Stimulated activated CD8-positive, alpha-beta memory T cell treated with anti-CD3 and anti-CD28 coated beads, Interleukin-12 subunit alpha, Interleukin-12 subunit beta, amount 100 ng/mL, for 4 hours (primary cell): Measurements from ENCODE around the gene B4GALT7.
"Not testable (repeated sequence)": the region's sequence is repeated elsewhere in the genome, so short reads cannot be mapped to it uniquely, and the experiment has no call there.

ENCODE experiments used
- DNase-seq: peaks from one replicate; pipeline ENCODE4 v3.0.0-alpha.2; 2020; ENCODE audit warnings: low read depth

The B4GALT7 gene

GRCh38 chr5:177599731-177600507, at the start of gene B4GALT7:
B4GALT7 (plus strand) TSS chr5:177600132; CDS start chr5:177600211, 79 bp downstream.
- peak; percentile 82 for DNase-seq

GRCh38 chr5:177552839-177553455, 47.0 kb upstream of the B4GALT7 start:
- DNase-seq, result no peak

GRCh38 chr5:177553671-177554429, 46.1 kb upstream of the B4GALT7 start:
- DNase-seq, result peak; percentile 27

GRCh38 chr5:177554474-177555111, 45.3 kb upstream of the B4GALT7 start, which contains the start of gene FAM193B:
FAM193B (minus strand) TSS chr5:177554563; CDS start chr5:177554458, 105 bp downstream.
- DNase-seq, result peak; percentile 89

GRCh38 chr5:177555228-177555627, 44.7 kb upstream of the B4GALT7 start:
- no peak for DNase-seq

GRCh38 chr5:177555665-177556064, 44.3 kb upstream of the B4GALT7 start:
- no peak for DNase-seq

DNA sequence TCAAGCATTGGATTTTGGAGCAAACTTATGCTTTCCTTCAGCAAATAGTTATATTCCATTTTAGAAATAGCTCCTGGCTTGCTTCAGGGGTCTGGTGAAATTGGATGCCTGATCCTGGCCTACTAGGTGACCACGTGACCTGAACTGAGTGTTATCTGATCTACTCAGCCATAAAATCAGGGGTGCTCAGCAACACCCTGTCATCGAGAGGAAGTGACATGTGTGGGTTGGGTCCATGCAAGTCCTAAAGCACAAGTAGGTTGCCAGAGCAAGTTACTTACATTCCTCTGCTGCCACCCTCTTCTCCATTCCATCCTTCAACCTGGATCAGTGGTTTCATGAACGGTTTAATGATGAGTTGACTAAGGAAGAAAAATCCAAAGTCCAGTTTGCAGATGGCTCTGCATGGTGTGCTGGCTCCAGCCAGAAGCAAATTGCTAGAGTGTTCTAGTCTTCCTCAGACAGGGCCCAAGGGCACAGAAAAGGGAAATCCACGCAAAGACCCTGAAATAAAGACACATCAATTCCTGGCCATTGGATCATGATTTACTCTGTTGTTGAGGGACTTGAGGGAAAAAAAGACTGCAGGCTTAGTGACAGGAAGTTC, 42.8 kb upstream of the B4GALT7 start:
- DNase-seq, result no peak

- DNase-seq, result no peak
These were observed 42.1 kb upstream of the B4GALT7 start for GRCh38 chr5:177557796-177558195.

- not testable (repeated sequence) for DNase-seq
These were observed 40.4 kb upstream of the B4GALT7 start for GRCh38 chr5:177559446-177559941.

- DNase-seq, result no peak
These were observed 34.9 kb upstream of the B4GALT7 start for GRCh38 chr5:177565046-177565445.

- no peak for DNase-seq
These were observed 31.6 kb upstream of the B4GALT7 start for GRCh38 chr5:177568326-177568725.

GRCh38 chr5:177569894-177570293, 30.0 kb upstream of the B4GALT7 start:
- no peak for DNase-seq

DNA sequence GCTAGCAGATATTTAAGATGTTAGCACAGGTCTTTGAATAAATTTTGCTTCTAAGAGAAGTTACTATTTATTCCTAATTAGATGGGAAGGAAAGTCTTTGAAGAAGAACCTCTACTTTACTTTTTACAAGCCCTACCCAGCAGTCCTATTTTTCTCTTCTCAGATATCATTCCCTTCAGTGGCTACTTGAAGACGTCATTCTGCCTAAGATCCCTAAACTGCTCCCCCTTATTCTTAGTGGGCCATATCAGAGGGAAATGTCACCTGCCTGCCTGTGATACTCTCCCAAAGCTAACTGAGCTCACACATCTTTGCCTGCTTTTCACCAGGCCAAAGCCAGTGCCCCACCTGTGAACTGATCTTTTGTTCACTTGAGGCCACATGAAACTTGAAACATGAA, 24.4 kb upstream of the B4GALT7 start:
- no peak for DNase-seq

- no peak for DNase-seq
These were observed 23.8 kb upstream of the B4GALT7 start for GRCh38 chr5:177576169-177576568.

GRCh38 chr5:177578316-177578715, 21.6 kb upstream of the B4GALT7 start:
- DNase-seq, result no peak

- no peak for DNase-seq
These were observed 11.5 kb upstream of the B4GALT7 start for GRCh38 chr5:177588413-177588909.

DNA sequence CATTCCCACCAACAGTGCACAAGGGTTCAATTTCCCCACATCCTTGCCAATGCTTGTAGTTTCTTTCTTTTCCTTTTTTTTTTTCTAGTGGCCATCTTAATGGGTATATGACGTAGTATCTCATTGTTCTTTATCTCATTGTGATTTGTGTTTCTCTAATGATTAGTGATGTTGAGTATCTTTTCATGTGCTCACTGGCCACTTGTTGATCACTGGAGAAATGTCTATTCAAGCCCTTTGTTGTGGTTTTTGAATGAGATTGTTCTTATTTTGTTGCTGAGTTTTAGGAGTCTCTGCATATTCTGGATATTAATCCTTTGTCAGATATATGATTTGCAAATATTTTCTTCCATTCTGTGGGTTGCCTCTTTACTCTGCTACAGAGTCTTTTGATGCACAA, 9.5 kb upstream of the B4GALT7 start:
- DNase-seq, result no peak

DNA sequence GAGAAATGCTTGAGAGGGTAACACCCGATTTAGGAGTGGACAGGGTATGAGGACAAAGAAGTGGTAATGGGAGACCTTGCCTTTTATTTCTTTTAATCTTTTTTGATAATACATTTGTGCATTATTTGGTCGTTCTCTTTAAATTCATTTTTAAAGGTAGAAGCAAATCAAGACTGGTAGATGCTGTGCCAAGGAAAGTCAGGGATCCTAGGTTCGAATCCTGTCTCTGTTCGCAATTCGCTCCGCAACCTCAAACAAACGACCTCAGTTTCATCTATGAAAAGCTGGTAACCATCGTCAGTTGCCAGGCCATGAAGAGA, 8.3 kb upstream of the B4GALT7 start:
- no peak for DNase-seq

- DNase-seq, result peak; percentile 87
These were observed 7.7 kb upstream of the B4GALT7 start, which contains the start of gene TMED9 for GRCh38 chr5:177592010-177592834. TMED9 (plus strand) TSS chr5:177592203; CDS start chr5:177592215, 12 bp downstream.

DNA sequence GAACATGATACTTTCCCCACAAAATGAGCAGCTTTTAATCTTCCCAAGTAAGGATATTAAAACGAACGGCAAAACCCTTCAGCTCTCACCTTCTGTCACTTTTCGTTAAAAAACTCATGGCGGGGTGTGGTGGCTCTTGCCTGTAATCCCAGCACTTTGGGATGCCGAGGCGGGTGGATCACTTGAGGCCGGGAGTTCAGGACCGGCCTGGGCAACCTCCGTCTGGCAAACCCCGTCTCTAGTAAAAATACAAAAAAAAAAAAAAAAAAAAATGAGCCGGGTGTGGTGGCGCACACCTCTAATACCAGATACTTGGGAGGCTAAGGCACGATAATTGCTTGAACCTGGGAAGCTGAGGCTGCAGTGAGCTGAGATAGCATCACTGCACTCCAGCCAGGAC, 7.0 kb upstream of the B4GALT7 start:
- no peak for DNase-seq

DNA sequence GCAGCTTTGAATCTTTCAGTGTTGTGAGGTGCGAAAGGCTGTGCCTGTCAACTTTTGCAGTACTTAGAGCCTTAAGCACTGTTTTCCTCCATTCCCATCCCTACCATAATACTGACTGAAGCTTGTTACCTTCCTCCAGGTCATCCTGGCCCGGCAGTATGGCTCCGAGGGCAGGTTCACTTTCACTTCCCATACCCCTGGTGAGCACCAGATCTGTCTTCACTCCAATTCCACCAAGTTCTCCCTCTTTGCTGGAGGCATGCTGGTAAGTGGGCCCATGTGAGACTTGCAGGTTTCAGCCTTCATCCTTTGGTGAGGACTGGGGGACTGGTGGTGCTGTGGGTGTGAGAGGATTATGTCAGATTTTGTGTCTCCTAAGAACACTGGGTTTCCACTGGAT, 6.4 kb upstream of the B4GALT7 start:
- no peak for DNase-seq
